ENCODE data around the gene CNN2. TPM values are rescaled to one million over a fixed set of nuclear protein-coding genes. Genes with fewer than 3 reads are reported as not detected.
A peak's percentile ranks its signal among the peaks of the same experiment; 100 is the strongest.

Gene CNN2
- total and polyA plus RNA-seq, 2 of the 8 experiments (the other 6 are each of a cell fraction or from before 2014, with no cell fraction given), result 189 to 551 TPM

DNA sequence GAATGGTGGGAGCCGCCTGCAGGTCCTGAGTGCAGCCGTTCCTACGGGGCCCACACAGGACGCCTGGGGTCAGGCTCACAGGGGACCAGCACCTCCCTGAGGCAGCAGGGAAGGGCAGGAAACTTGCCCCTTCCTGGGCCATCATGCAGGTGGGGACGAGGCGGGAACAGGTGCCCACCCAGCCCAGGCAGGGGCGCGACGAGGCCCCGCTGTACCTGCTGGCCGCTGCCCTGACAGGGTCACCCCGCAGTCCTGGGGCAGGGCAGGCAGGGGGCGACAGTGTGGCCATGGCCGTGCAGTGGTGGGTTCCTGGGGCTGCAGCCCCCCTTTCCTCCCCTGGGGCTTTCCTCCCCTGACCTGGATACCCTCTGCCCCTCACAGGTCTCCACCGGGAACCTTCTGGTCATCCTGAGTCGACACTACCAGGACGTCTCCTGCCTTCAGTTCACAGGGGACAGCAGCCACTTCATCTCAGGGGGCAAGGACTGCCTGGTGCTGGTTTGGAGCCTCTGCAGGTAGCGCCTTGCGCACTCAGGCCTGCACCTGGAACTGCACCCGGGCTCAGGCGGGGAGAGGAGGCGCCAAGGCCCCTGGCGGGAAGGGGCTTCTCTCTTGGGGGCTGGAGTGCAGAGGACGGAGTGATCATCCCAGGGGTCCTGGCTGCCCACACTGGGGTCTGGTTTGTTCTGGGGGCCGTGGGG lies 36.9 kb upstream of the CNN2 start:
- no peak overlapping the region for H3K18ac ChIP-seq (ENCODE audit: extremely low read depth, low read length)
- TF ChIP-seq RAD21 (IDR thresholded peaks at IDR 0.05 in 1 of 2, conservative IDR thresholded peaks at IDR 0.05 in 1 of 2; ENCODE audit: low read depth in 2 of 2, low read length in 2 of 2) (peak in 1 of 2 experiments; percentile 20; a peak in 1 of 4 replicates), POLR2AphosphoS5 (IDR thresholded peaks at IDR 0.05; ENCODE audit: low read depth, low read length) (peak; percentile 66), TEAD4 (IDR thresholded peaks at IDR 0.05; ENCODE audit: low read depth, low read length) (no peak)
- TF ChIP-seq, protein P1, sequence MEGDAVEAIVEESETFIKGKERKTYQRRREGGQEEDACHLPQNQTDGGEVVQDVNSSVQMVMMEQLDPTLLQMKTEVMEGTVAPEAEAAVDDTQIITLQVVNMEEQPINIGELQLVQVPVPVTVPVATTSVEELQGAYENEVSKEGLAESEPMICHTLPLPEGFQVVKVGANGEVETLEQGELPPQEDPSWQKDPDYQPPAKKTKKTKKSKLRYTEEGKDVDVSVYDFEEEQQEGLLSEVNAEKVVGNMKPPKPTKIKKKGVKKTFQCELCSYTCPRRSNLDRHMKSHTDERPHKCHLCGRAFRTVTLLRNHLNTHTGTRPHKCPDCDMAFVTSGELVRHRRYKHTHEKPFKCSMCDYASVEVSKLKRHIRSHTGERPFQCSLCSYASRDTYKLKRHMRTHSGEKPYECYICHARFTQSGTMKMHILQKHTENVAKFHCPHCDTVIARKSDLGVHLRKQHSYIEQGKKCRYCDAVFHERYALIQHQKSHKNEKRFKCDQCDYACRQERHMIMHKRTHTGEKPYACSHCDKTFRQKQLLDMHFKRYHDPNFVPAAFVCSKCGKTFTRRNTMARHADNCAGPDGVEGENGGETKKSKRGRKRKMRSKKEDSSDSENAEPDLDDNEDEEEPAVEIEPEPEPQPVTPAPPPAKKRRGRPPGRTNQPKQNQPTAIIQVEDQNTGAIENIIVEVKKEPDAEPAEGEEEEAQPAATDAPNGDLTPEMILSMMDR (IDR thresholded peaks at IDR 0.05; ENCODE audit: control extremely low read depth in 1 of 3, insufficient read depth in 1 of 3, low read depth in 1 of 3, low read length in 3 of 3), result peak; percentile 60 to 88 (median 73)
- DNase-seq (ENCODE audit: low read depth in 1 of 2, low spot score in 2 of 2), result no peak
- H2BK20ac ChIP-seq (ENCODE audit: low read length), result no peak overlapping the region
- peak overlapping the region; percentile 26; the same call in 1 of the 2 replicates for H3K27ac ChIP-seq (ENCODE audit: low read depth, low read length)
- H4K5ac ChIP-seq (ENCODE audit: insufficient read length, low read depth, low read length), result no peak overlapping the region
- no peak overlapping the region for H3K4ac ChIP-seq (replicated peaks; ENCODE audit: insufficient read length, low read depth, low read length)
- H3K9me3 ChIP-seq (ENCODE audit: insufficient read depth in 2 of 2, low read depth in 1 of 2, low read length in 1 of 2), result no peaks in the 10 kb centered on the region
- FAIRE-seq, result no peak
- no peak overlapping the region for H2AFZ ChIP-seq (ENCODE audit: low read length)
- 92% methylated on average over 20 of the region's 25 CpGs; no CpG with 5 or more reads in 1 of the 2 experiments for WGBS, 2 experiments (ENCODE audit: extremely low coverage in 1 of 2, insufficient coverage in 1 of 2, insufficient read length in 1 of 2, insufficient replicate concordance in 2 of 2, low coverage in 1 of 2, low lambda C conversion rate in 2 of 2, missing lambda C conversion rate in 1 of 2)
- peaks cover 5% of the 10 kb centered on the region for H3K79me1 ChIP-seq (ENCODE audit: low read depth, low read length)
- no peak overlapping the region for H2BK15ac ChIP-seq (ENCODE audit: low read length)
- ChIA-PET POLR2A (ENCODE audit: partially characterized antibody) (interaction anchor here (1.2 to 1.7 kb wide), 2 partner anchors 21 to 183 kb away, joined by 3 to 5 read pairs; no protein-coding TSS in a partner anchor), CTCF (ENCODE audit: partially characterized antibody) (interaction anchor here (1.3 to 1.6 kb wide), 2 partner anchors 13 to 67 kb away, joined by 3 to 7 read pairs; no protein-coding TSS in a partner anchor)
- peaks cover 0 to 17% of the 10 kb centered on the region in 2 experiments; a peak in 2 of 4 replicates for H3K79me2 ChIP-seq (ENCODE audit: control insufficient read depth in 1 of 2, insufficient read depth in 2 of 2, low read length in 2 of 2)
- H2AK5ac ChIP-seq (ENCODE audit: low read depth, low read length), result no peak overlapping the region
- no peaks in the 10 kb centered on the region for H3K27me3 ChIP-seq (replicated peaks in 1 of 4; ENCODE audit: control insufficient read depth in 3 of 4, extremely low read depth in 1 of 4, insufficient read depth in 3 of 4, low read length in 3 of 4)
- no peak overlapping the region for H3K4me2 ChIP-seq (ENCODE audit: insufficient read depth in 1 of 2, low read depth in 2 of 2, low read length in 2 of 2)
- H4K20me1 ChIP-seq (replicated peaks in 1 of 2; ENCODE audit: control insufficient read depth in 1 of 2, insufficient read depth in 2 of 2, low read length in 2 of 2), result peaks cover 9 to 19% of the 10 kb centered on the region in 2 experiments
- peaks cover 4% of the 10 kb centered on the region; the same call in 1 of the 2 replicates for H3K23me2 ChIP-seq (ENCODE audit: low read depth, low read length)
- H3K14ac ChIP-seq (ENCODE audit: insufficient read length), result no peak overlapping the region
- H2BK12ac ChIP-seq (ENCODE audit: low read depth, low read length), result no peak overlapping the region
- no peak overlapping the region for H2BK5ac ChIP-seq (ENCODE audit: low read depth, low read length)
- peak overlapping the region; percentile 35; the same call in 1 of the 2 replicates for H4K8ac ChIP-seq (ENCODE audit: extremely low read depth, insufficient read depth, low read length)
- no peak overlapping the region for H3K56ac ChIP-seq (replicated peaks; ENCODE audit: insufficient read length, low read depth, low read length)
- no peak overlapping the region for H4K91ac ChIP-seq (replicated peaks; ENCODE audit: insufficient read length, low read length)
- H3K4me3 ChIP-seq (ENCODE audit: extremely low read depth in 1 of 4, insufficient read depth in 2 of 4, low read depth in 3 of 4, low read length in 4 of 4), result no peak overlapping the region
- no peak overlapping the region for H2BK120ac ChIP-seq (replicated peaks; ENCODE audit: low read depth, low read length)
- H3K36me3 ChIP-seq (ENCODE audit: control insufficient read depth in 2 of 4, insufficient read depth in 4 of 4, low read length in 3 of 4), result peaks cover 7 to 39% (median 23%) of the 10 kb centered on the region in 4 experiments; a peak in 6 of 8 replicates
- peaks cover 0 to 4% (median under 1%) of the 10 kb centered on the region in 4 experiments; a peak in 2 of 7 replicates for H3K4me1 ChIP-seq (replicated peaks in 1 of 4; ENCODE audit: control insufficient read depth in 3 of 4, insufficient read depth in 4 of 4, low read length in 3 of 4)
- no peak overlapping the region for H3K23ac ChIP-seq (ENCODE audit: insufficient read length)
- H3K9ac ChIP-seq (replicated peaks in 1 of 4; ENCODE audit: extremely low read depth in 1 of 4, low read depth in 3 of 4, low read length in 3 of 4), result no peak overlapping the region

All from H1 (cell line).